Activated T-cell treated with anti-CD3 and anti-CD28 coated beads, Interleukin-2, amount 50 U/mL, for 4 hours (primary cell): ENCODE data around the gene ELAPOR1. TPM values are rescaled to one million over a fixed set of nuclear protein-coding genes. Genes with fewer than 3 reads are reported as not detected.

Source experiments
- ATAC-seq, 2 donors: fragments of 200-7000 bp; cut with Tn5 transposase; one replicate each; pipeline ENCODE4 v1.10.0; 2021
- DNase-seq: peaks from one replicate; pipeline ENCODE4 v3.0.0-alpha.2; 2020
- H3K27me3 Mint-ChIP-seq: one replicate; pipeline ENCODE4 v1.8.0; 2021; ENCODE audit warnings: low read depth, mixed read lengths
- H3K36me3 Mint-ChIP-seq: one replicate; pipeline ENCODE4 v1.8.0; 2022; ENCODE audit warnings: mixed read lengths; ENCODE audit not compliant: insufficient read depth
- H3K4me1 Mint-ChIP-seq: one replicate; pipeline ENCODE4 v1.8.0; 2021; ENCODE audit warnings: low read depth, mixed read lengths
- H3K4me3 Mint-ChIP-seq: one replicate; pipeline ENCODE4 v1.8.0; 2021; ENCODE audit warnings: mild to moderate bottlenecking, moderate library complexity, mixed read lengths
- H3K9me3 Mint-ChIP-seq: one replicate; pipeline ENCODE4 v1.8.0; 2021; ENCODE audit warnings: mixed read lengths
- total RNA-seq, 3 donors: library from RNA; stranded (reverse); gene quantifications; one replicate each; pipeline ENCODE4 v1.2.1, GENCODE V29; 2021

Gene ELAPOR1
- total RNA-seq, 3 donors from 2014 or later: 3.1 to 6.4 (median 4.2) TPM

GRCh38 chr1:109089242-109090015 lies 24.5 kb upstream of the ELAPOR1 start:
- DNase-seq (peak; percentile 38), ATAC-seq (no peak)
- peaks cover 30% of the 10 kb centered on the region for H3K4me1 Mint-ChIP-seq
- H3K27me3 Mint-ChIP-seq: no peaks in the 10 kb centered on the region
- H3K4me3 Mint-ChIP-seq: peak overlapping the region; percentile 95
- peaks cover 12% of the 10 kb centered on the region for H3K36me3 Mint-ChIP-seq
- no peaks in the 10 kb centered on the region for H3K9me3 Mint-ChIP-seq

- H3K4me1 Mint-ChIP-seq: peaks cover 32% of the 10 kb centered on the region
- peak within 1 kb of the TSS; percentile 95 for H3K4me3 Mint-ChIP-seq
- H3K9me3 Mint-ChIP-seq: no peaks in the 10 kb centered on the region
- no peaks in the 10 kb centered on the region for H3K27me3 Mint-ChIP-seq
- peaks cover 20% of the 10 kb centered on the region for H3K36me3 Mint-ChIP-seq
- ATAC-seq (peak; percentile 94 to 97), DNase-seq (peak; percentile 77)
Observed at GRCh38 chr1:109090196-109091077, 23.5 kb upstream of the ELAPOR1 start, which contains the start of gene TMEM167B. Gene TMEM167B, plus strand, starts transcription at chr1:109090764. Its CDS starts 109 bp downstream, at chr1:109090873.

GRCh38 chr1:109091078-109091838 lies 22.7 kb upstream of the ELAPOR1 start:
- H3K36me3 Mint-ChIP-seq: peaks cover 23% of the 10 kb centered on the region
- H3K9me3 Mint-ChIP-seq: no peaks in the 10 kb centered on the region
- H3K4me3 Mint-ChIP-seq: peak overlapping the region; percentile 95
- no peak for DNase-seq
- no peaks in the 10 kb centered on the region for H3K27me3 Mint-ChIP-seq
- ATAC-seq: peak; percentile 36 to 49
- peaks cover 32% of the 10 kb centered on the region for H3K4me1 Mint-ChIP-seq

GRCh38 chr1:109091839-109092193 lies 22.1 kb upstream of the ELAPOR1 start:
- DNase-seq (no peak), ATAC-seq (peak; percentile 28 to 41)
- peaks cover 32% of the 10 kb centered on the region for H3K4me1 Mint-ChIP-seq
- H3K4me3 Mint-ChIP-seq: peak overlapping the region; percentile 95
- no peaks in the 10 kb centered on the region for H3K27me3 Mint-ChIP-seq
- no peaks in the 10 kb centered on the region for H3K9me3 Mint-ChIP-seq
- H3K36me3 Mint-ChIP-seq: peaks cover 23% of the 10 kb centered on the region

GRCh38 chr1:109094377-109094803 lies 19.5 kb upstream of the ELAPOR1 start:
- Mint-ChIP-seq H3K4me3 (no peak overlapping the region), H3K36me3 (peaks cover 23% of the 10 kb centered on the region), H3K9me3 (no peaks in the 10 kb centered on the region), H3K27me3 (no peaks in the 10 kb centered on the region), H3K4me1 (peaks cover 30% of the 10 kb centered on the region)
- no peak for ATAC-seq
- DNase-seq: no peak

- Mint-ChIP-seq H3K4me1 (peaks cover 31% of the 10 kb centered on the region), H3K36me3 (peaks cover 23% of the 10 kb centered on the region), H3K9me3 (no peaks in the 10 kb centered on the region), H3K4me3 (no peak overlapping the region), H3K27me3 (no peaks in the 10 kb centered on the region)
- ATAC-seq (no peak), DNase-seq (no peak)
Observed at GRCh38 chr1:109094871-109095270, 19.0 kb upstream of the ELAPOR1 start.

GRCh38 chr1:109095631-109096030 lies 18.3 kb upstream of the ELAPOR1 start:
- no peaks in the 10 kb centered on the region for H3K9me3 Mint-ChIP-seq
- DNase-seq (no peak), ATAC-seq (no peak)
- no peaks in the 10 kb centered on the region for H3K27me3 Mint-ChIP-seq
- H3K36me3 Mint-ChIP-seq: peaks cover 26% of the 10 kb centered on the region
- H3K4me3 Mint-ChIP-seq: no peak overlapping the region
- peaks cover 27% of the 10 kb centered on the region for H3K4me1 Mint-ChIP-seq

GRCh38 chr1:109096120-109096519 lies 17.8 kb upstream of the ELAPOR1 start:
- no peaks in the 10 kb centered on the region for H3K27me3 Mint-ChIP-seq
- no peak overlapping the region for H3K4me3 Mint-ChIP-seq
- no peak for ATAC-seq
- no peaks in the 10 kb centered on the region for H3K9me3 Mint-ChIP-seq
- DNase-seq: no peak
- peaks cover 26% of the 10 kb centered on the region for H3K36me3 Mint-ChIP-seq
- H3K4me1 Mint-ChIP-seq: peaks cover 26% of the 10 kb centered on the region

- Mint-ChIP-seq H3K4me1 (peaks cover 7% of the 10 kb centered on the region), H3K9me3 (no peaks in the 10 kb centered on the region), H3K27me3 (no peaks in the 10 kb centered on the region), H3K36me3 (peaks cover 17% of the 10 kb centered on the region), H3K4me3 (peak overlapping the region; percentile 99)
- ATAC-seq: peak; percentile 92 to 95
- DNase-seq: peak; percentile 97
Observed at GRCh38 chr1:109099938-109100773, 13.8 kb upstream of the ELAPOR1 start.

GRCh38 chr1:109104364-109105151 lies 9.4 kb upstream of the ELAPOR1 start:
- no peak for DNase-seq
- Mint-ChIP-seq H3K4me3 (no peak overlapping the region), H3K36me3 (peaks cover 14% of the 10 kb centered on the region), H3K4me1 (peaks cover 7% of the 10 kb centered on the region), H3K9me3 (no peaks in the 10 kb centered on the region), H3K27me3 (no peaks in the 10 kb centered on the region)
- ATAC-seq: no peak

- ATAC-seq: no peak
- no peak for DNase-seq
- Mint-ChIP-seq H3K27me3 (no peaks in the 10 kb centered on the region), H3K9me3 (no peaks in the 10 kb centered on the region), H3K4me3 (no peak overlapping the region), H3K36me3 (peaks cover 11% of the 10 kb centered on the region), H3K4me1 (peaks cover 4% of the 10 kb centered on the region)
Observed at GRCh38 chr1:109105881-109106280, 8.0 kb upstream of the ELAPOR1 start.

- H3K4me1 Mint-ChIP-seq: peaks cover 6% of the 10 kb centered on the region
- no peaks in the 10 kb centered on the region for H3K9me3 Mint-ChIP-seq
- peaks cover 8% of the 10 kb centered on the region for H3K36me3 Mint-ChIP-seq
- no peak overlapping the region for H3K4me3 Mint-ChIP-seq
- no peaks in the 10 kb centered on the region for H3K27me3 Mint-ChIP-seq
- DNase-seq: no peak
- ATAC-seq: no peak
Observed at GRCh38 chr1:109107785-109108184, 6.1 kb upstream of the ELAPOR1 start.

- H3K27me3 Mint-ChIP-seq: no peaks in the 10 kb centered on the region
- no peak for ATAC-seq
- no peak for DNase-seq
- no peak overlapping the region for H3K4me3 Mint-ChIP-seq
- H3K36me3 Mint-ChIP-seq: no peaks in the 10 kb centered on the region
- H3K4me1 Mint-ChIP-seq: peaks cover 24% of the 10 kb centered on the region
- no peaks in the 10 kb centered on the region for H3K9me3 Mint-ChIP-seq
Observed at GRCh38 chr1:109109906-109110305, 4.0 kb upstream of the ELAPOR1 start.
